Measurements from ENCODE around the gene TP53RK. TPM values are rescaled to one million over a fixed set of nuclear protein-coding genes. Genes with fewer than 3 reads are reported as not detected.

TP53RK gene
- total and polyA plus RNA-seq, 2 experiments from 2014 or later: 24.2 to 26.0 TPM

DNA sequence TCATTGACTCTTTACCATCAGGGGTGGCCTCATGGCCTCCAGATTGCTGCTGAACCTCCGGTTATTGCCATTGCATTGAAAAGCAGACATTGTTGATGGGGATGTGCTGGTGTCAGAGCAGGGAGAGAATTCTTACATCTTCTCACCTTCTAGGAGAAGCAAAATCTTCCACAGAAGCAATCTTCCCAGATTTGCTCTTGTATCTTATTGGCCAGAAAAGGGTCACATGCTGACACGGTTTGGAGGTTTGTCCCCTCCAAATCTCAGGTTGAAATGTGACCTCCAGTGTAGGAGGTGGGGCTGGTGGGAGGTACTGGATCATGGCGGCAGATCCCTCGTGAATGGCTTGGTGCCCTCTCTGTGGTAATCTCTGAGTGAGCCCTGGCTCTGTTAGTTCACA, 10.7 kb downstream of the TP53RK start (continued):
- TF ChIP-seq, protein P1, sequence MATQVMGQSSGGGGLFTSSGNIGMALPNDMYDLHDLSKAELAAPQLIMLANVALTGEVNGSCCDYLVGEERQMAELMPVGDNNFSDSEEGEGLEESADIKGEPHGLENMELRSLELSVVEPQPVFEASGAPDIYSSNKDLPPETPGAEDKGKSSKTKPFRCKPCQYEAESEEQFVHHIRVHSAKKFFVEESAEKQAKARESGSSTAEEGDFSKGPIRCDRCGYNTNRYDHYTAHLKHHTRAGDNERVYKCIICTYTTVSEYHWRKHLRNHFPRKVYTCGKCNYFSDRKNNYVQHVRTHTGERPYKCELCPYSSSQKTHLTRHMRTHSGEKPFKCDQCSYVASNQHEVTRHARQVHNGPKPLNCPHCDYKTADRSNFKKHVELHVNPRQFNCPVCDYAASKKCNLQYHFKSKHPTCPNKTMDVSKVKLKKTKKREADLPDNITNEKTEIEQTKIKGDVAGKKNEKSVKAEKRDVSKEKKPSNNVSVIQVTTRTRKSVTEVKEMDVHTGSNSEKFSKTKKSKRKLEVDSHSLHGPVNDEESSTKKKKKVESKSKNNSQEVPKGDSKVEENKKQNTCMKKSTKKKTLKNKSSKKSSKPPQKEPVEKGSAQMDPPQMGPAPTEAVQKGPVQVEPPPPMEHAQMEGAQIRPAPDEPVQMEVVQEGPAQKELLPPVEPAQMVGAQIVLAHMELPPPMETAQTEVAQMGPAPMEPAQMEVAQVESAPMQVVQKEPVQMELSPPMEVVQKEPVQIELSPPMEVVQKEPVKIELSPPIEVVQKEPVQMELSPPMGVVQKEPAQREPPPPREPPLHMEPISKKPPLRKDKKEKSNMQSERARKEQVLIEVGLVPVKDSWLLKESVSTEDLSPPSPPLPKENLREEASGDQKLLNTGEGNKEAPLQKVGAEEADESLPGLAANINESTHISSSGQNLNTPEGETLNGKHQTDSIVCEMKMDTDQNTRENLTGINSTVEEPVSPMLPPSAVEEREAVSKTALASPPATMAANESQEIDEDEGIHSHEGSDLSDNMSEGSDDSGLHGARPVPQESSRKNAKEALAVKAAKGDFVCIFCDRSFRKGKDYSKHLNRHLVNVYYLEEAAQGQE (IDR thresholded peaks at IDR 0.05; ENCODE audit: unreplicated experiment): no peak
- no peak for TF ChIP-seq STAT1 (IDR thresholded peaks at IDR 0.05; ENCODE audit: unreplicated experiment)
- TF ChIP-seq, protein P2, sequence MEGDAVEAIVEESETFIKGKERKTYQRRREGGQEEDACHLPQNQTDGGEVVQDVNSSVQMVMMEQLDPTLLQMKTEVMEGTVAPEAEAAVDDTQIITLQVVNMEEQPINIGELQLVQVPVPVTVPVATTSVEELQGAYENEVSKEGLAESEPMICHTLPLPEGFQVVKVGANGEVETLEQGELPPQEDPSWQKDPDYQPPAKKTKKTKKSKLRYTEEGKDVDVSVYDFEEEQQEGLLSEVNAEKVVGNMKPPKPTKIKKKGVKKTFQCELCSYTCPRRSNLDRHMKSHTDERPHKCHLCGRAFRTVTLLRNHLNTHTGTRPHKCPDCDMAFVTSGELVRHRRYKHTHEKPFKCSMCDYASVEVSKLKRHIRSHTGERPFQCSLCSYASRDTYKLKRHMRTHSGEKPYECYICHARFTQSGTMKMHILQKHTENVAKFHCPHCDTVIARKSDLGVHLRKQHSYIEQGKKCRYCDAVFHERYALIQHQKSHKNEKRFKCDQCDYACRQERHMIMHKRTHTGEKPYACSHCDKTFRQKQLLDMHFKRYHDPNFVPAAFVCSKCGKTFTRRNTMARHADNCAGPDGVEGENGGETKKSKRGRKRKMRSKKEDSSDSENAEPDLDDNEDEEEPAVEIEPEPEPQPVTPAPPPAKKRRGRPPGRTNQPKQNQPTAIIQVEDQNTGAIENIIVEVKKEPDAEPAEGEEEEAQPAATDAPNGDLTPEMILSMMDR (conservative IDR thresholded peaks at IDR 0.05; ENCODE audit: low read depth in 2 of 2): no peak
- no peak for TF ChIP-seq ZNF114 (CRISPR knock-in tag; IDR thresholded peaks at IDR 0.05)
- TF ChIP-seq EZH2 (IDR thresholded peaks at IDR 0.05; ENCODE audit: low read depth, unreplicated experiment): no peak
- TF ChIP-seq JUNB (IDR thresholded peaks at IDR 0.05; ENCODE audit: unreplicated experiment): no peak
- TF ChIP-seq CREB1 (CRISPR knock-in tag; IDR thresholded peaks at IDR 0.05; ENCODE audit: low read depth): no peak

DNA sequence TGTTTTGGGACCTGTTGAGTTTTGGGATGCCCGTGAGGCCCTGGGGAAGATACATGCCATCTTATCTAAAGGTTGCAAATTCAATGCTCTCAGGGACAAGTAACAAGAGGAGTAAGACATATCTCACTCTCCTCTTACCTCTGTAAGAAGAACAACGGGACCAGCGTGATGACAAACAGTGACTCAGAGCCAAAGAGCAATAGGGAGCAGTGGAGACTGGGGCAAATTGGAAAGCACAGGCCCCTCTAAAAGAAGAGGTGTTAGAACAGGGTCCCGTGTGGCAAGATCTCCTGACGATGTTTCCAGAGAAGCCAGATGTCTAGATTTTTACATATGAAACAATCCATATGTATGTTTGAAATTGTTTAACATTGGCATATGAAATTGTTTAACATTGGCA, 11.6 kb downstream of the TP53RK start:
- no peaks in the 10 kb centered on the region for H3K27me3 ChIP-seq (ENCODE audit: insufficient read depth)
- no peaks in the 10 kb centered on the region for H3K9me2 ChIP-seq (ENCODE audit: insufficient read depth)
- no peak overlapping the region for H3K4me2 ChIP-seq
- ATAC-seq (no peak), DNase-seq (ENCODE audit: low spot score) (no peak)
- peaks cover 7% of the 10 kb centered on the region; the same call in 1 of the 3 replicates for H3K9me3 Mint-ChIP-seq
- H3K79me2 ChIP-seq (replicated peaks; ENCODE audit: insufficient read depth): peaks cover 15% of the 10 kb centered on the region
- peaks cover 4% of the 10 kb centered on the region; the same call in 1 of the 2 replicates for H3K36me3 ChIP-seq (ENCODE audit: insufficient read depth)
- H4K20me1 ChIP-seq (replicated peaks; ENCODE audit: insufficient read depth): 0 out of 2 replicates have a peak, but pooled peaks cover 9% of the 10 kb centered on the region
- H3K4me1 ChIP-seq (ENCODE audit: insufficient read depth): peaks cover 20% of the 10 kb centered on the region
- H3F3A ChIP-seq (replicated peaks; ENCODE audit: low read depth): no peaks in the 10 kb centered on the region
- H3K36me3 Mint-ChIP-seq (ENCODE audit: low read depth): peaks cover 30% of the 10 kb centered on the region
- H3K27ac Mint-ChIP-seq: no peak overlapping the region
- no peak overlapping the region for H3K4me3 ChIP-seq
- H2AFZ ChIP-seq: no peak overlapping the region
- peaks cover 9% of the 10 kb centered on the region for H3K27me3 Mint-ChIP-seq (ENCODE audit: insufficient read depth, low read depth, poor library complexity)
- no peak overlapping the region for H3K27ac ChIP-seq (ENCODE audit: low read depth)
- H3K4me3 Mint-ChIP-seq: no peak overlapping the region
- peaks cover 38% of the 10 kb centered on the region for H3K4me1 Mint-ChIP-seq
- TF ChIP-seq ZNF114 (CRISPR knock-in tag; IDR thresholded peaks at IDR 0.05): no peak
- no peak for TF ChIP-seq EZH2phosphoT487 (IDR thresholded peaks at IDR 0.05; ENCODE audit: unreplicated experiment)
- no peak for TF ChIP-seq ZNF331 (CRISPR knock-in tag; IDR thresholded peaks at IDR 0.05; ENCODE audit: low read depth)
- TF ChIP-seq, protein P2 (conservative IDR thresholded peaks at IDR 0.05; ENCODE audit: low read depth in 2 of 2): no peak
- TF ChIP-seq EZH2 (IDR thresholded peaks at IDR 0.05; ENCODE audit: low read depth, unreplicated experiment): no peak
- no peak for TF ChIP-seq CREB1 (CRISPR knock-in tag; IDR thresholded peaks at IDR 0.05; ENCODE audit: low read depth)
- TF ChIP-seq STAT1 (IDR thresholded peaks at IDR 0.05; ENCODE audit: unreplicated experiment): no peak
- TF ChIP-seq, protein P3, sequence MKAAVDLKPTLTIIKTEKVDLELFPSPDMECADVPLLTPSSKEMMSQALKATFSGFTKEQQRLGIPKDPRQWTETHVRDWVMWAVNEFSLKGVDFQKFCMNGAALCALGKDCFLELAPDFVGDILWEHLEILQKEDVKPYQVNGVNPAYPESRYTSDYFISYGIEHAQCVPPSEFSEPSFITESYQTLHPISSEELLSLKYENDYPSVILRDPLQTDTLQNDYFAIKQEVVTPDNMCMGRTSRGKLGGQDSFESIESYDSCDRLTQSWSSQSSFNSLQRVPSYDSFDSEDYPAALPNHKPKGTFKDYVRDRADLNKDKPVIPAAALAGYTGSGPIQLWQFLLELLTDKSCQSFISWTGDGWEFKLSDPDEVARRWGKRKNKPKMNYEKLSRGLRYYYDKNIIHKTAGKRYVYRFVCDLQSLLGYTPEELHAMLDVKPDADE (IDR thresholded peaks at IDR 0.05): no peak
